ENCODE results near the gene BCL7B.
"Not testable (repeated sequence)": the region's sequence is repeated elsewhere in the genome, so short reads cannot be mapped to it uniquely, and the experiment has no call there.

The BCL7B gene

GRCh38 chr7:73582664-73583202 is 25.2 kb upstream of the BCL7B start:
- in situ Hi-C loops (cut with HindIII; ENCODE audit: low sequenced_read_pairs): no loop called here
- no peak for DNase-seq (ENCODE audit: low read depth)
- TF ChIP-seq, protein P1, sequence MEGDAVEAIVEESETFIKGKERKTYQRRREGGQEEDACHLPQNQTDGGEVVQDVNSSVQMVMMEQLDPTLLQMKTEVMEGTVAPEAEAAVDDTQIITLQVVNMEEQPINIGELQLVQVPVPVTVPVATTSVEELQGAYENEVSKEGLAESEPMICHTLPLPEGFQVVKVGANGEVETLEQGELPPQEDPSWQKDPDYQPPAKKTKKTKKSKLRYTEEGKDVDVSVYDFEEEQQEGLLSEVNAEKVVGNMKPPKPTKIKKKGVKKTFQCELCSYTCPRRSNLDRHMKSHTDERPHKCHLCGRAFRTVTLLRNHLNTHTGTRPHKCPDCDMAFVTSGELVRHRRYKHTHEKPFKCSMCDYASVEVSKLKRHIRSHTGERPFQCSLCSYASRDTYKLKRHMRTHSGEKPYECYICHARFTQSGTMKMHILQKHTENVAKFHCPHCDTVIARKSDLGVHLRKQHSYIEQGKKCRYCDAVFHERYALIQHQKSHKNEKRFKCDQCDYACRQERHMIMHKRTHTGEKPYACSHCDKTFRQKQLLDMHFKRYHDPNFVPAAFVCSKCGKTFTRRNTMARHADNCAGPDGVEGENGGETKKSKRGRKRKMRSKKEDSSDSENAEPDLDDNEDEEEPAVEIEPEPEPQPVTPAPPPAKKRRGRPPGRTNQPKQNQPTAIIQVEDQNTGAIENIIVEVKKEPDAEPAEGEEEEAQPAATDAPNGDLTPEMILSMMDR (IDR thresholded peaks at IDR 0.05; ENCODE audit: low read depth, low read length, missing control alignments): no peak
- H3K4me3 ChIP-seq (ENCODE audit: low read depth, low read length): no peak overlapping the region

- DNase-seq (ENCODE audit: low read depth); H3K4me3 ChIP-seq (ENCODE audit: low read depth, low read length); in situ Hi-C loops (cut with HindIII; ENCODE audit: low sequenced_read_pairs): not testable (repeated sequence)
These were observed 23.5 kb upstream of the BCL7B start for GRCh38 chr7:73581006-73581405.

DNA sequence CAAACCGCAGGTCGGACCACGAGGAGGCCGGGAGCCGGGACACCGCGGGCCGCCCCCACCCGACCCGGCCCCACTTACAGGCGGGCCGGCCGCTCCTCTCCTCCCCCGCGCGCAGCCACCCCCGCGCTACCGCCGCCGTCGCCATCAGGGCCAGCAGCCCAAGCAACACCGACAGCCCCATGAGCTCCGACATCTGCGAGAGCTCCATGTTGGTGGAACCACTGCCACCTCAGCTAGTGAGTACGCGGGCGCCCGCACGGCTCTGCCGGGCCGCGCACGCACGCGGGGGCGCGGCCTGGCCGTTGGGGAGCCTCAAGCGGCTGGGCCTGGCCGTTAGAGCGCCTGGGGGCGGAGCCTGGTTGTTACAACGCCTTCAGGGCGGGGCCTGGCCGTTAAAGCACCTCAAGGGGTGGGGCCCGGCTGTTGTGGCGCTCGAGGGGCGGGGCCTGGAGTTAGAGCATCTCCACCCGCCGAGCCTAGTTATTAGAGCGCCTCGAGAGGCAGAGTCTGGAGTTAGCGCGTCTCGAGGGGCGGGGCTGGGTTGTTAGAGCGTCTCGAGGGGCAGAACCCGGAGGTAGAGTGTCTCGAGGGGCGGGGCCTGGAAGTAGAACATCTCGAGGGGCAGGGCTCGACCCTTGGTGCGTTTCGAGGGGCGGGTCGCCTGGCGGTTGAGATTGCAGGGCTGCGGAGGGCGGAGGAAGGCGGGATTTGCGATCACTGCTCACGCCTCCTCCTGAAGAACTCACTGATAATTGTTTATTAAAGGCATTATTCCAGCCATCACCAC is 21.0 kb upstream of the BCL7B start, which contains the start of gene TBL2:
Gene TBL2, minus strand, starts transcription at position 238 of the 787 bp plus-strand sequence. Its CDS starts 30 bp downstream, at position 208.
- peak; percentile 97 for DNase-seq (ENCODE audit: low read depth)
- TF ChIP-seq, protein P1 (IDR thresholded peaks at IDR 0.05; ENCODE audit: low read depth, low read length, missing control alignments): peak; percentile 16
- in situ Hi-C loops (cut with HindIII; ENCODE audit: low sequenced_read_pairs): no loop called here

GRCh38 chr7:73577627-73578341 is 20.3 kb upstream of the BCL7B start:
- in situ Hi-C loops (cut with HindIII; ENCODE audit: low sequenced_read_pairs): no loop called here
- peak overlapping the region; percentile 94 for H3K4me3 ChIP-seq (ENCODE audit: low read depth, low read length)
- DNase-seq (ENCODE audit: low read depth): no peak
- TF ChIP-seq, protein P1 (IDR thresholded peaks at IDR 0.05; ENCODE audit: low read depth, low read length, missing control alignments): no peak

More for the DNA sequence above, 21.0 kb upstream of the BCL7B start, which contains the start of gene TBL2:
- H3K4me3 ChIP-seq (ENCODE audit: low read depth, low read length): peak within 1 kb of the TSS; percentile 94

- no peak for DNase-seq (ENCODE audit: low read depth)
- H3K4me3 ChIP-seq (ENCODE audit: low read depth, low read length): no peak overlapping the region
- TF ChIP-seq, protein P1 (IDR thresholded peaks at IDR 0.05; ENCODE audit: low read depth, low read length, missing control alignments): no peak
- in situ Hi-C loops (cut with HindIII; ENCODE audit: low sequenced_read_pairs): no loop called here
These were observed 16.3 kb upstream of the BCL7B start for GRCh38 chr7:73573791-73574190.

DNA sequence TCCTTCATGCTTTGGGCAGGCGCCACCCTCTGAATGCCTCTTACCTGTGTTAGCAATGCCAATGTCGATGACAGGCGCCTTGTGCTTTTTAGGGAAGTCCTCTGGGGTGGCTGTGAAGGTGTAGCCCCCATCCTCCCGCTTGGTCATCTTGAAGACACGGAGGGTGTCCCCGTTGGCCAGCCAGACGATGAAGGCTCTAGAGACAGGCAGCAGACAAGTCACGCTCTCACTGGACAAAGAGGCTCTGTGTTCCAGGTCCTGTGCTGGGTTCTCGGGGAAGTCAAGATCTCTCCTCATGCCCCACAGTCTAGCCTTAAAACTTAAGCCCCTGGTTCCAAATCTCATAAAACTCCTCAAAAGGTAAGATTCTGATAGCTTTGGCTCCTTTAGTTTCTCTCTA is 15.8 kb upstream of the BCL7B start:
- DNase-seq (ENCODE audit: low read depth): no peak
- H3K4me3 ChIP-seq (ENCODE audit: low read depth, low read length): no peak overlapping the region
- in situ Hi-C loops (cut with HindIII; ENCODE audit: low sequenced_read_pairs): no loop called here
- TF ChIP-seq, protein P1 (IDR thresholded peaks at IDR 0.05; ENCODE audit: low read depth, low read length, missing control alignments): no peak

All from astrocyte of the cerebellum (primary cell).